ENCODE results near the gene PHF13. TPM values are rescaled to one million over a fixed set of nuclear protein-coding genes. Genes with fewer than 3 reads are reported as not detected.

PHF13 gene
- total and polyA plus RNA-seq, 9 of the 15 experiments (the other 6 are each of a cell fraction or from before 2014, with no cell fraction given) = 1.8 to 36.1 (median 11.7) TPM

DNA sequence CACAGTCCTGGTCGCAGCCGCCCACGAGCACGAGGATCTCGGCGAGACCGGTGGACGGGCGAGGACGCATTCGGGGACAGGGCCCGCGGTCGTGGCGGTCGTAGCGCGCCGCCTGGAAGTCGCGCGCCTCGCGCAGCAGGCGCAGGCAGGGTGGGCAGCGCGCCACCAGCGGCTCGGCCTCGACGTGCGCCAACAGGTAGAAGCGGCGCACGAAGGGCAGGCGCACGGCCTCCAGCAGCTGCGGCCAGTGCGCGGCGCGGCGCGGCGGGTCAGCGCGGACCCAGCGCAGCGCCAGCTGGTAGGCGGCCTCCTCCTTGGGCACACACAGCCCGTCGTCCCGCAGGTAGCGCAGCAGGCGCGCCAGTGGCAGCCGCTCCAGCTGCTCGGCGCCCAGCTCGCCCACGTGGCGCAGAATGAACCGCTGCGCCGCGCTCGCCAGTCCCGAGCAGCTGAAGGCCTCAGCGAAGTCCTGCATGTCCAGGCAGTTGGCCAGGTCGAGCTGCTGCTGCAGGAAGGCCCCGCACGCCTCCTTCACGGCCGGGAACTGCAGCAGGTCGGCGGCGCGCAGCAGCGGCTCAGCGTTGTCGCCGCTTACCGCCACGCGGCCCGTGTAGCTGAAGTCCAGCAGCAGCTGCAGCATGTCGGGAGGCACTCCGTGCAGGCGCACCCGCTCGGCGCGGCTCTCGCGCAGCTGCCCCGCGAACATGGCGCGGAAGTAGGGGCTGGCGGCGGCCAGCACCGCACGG lies 11.4 kb upstream of the PHF13 start (continued):
- TF ChIP-seq ZHX1 (conservative IDR thresholded peaks at IDR 0.05; ENCODE audit: low read length) (no peak), XRCC3 (IDR thresholded peaks at IDR 0.05) (no peak), PHF20 (IDR thresholded peaks at IDR 0.05; ENCODE audit: partially characterized antibody) (no peak), KLF1 (tag; IDR thresholded peaks at IDR 0.05) (no peak), COPS2 (conservative IDR thresholded peaks at IDR 0.05) (no peak), TEAD1 (CRISPR knock-in tag; IDR thresholded peaks at IDR 0.05) (no peak), ZNF57 (CRISPR knock-in tag; IDR thresholded peaks at IDR 0.05) (no peak), ZNF24 (IDR thresholded peaks at IDR 0.05) (0 out of 2 replicates have a peak, but pooled peaks have one; percentile 42), THRB (CRISPR knock-in tag; conservative IDR thresholded peaks at IDR 0.05) (no peak), ZNF280A (IDR thresholded peaks at IDR 0.05; ENCODE audit: low read depth, partially characterized antibody) (no peak), ELF2 (CRISPR knock-in tag; IDR thresholded peaks at IDR 0.05) (peak; percentile 77; the same call in 1 of the 2 replicates), FOXJ3 (CRISPR knock-in tag; IDR thresholded peaks at IDR 0.05) (no peak), RBM25 (IDR thresholded peaks at IDR 0.05; ENCODE audit: low read depth, low read length, severe bottlenecking) (no peak), SFPQ (IDR thresholded peaks at IDR 0.05; ENCODE audit: low read depth, low read length) (no peak)
- TF ChIP-seq, protein P1, sequence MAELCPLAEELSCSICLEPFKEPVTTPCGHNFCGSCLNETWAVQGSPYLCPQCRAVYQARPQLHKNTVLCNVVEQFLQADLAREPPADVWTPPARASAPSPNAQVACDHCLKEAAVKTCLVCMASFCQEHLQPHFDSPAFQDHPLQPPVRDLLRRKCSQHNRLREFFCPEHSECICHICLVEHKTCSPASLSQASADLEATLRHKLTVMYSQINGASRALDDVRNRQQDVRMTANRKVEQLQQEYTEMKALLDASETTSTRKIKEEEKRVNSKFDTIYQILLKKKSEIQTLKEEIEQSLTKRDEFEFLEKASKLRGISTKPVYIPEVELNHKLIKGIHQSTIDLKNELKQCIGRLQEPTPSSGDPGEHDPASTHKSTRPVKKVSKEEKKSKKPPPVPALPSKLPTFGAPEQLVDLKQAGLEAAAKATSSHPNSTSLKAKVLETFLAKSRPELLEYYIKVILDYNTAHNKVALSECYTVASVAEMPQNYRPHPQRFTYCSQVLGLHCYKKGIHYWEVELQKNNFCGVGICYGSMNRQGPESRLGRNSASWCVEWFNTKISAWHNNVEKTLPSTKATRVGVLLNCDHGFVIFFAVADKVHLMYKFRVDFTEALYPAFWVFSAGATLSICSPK (IDR thresholded peaks at IDR 0.05; ENCODE audit: borderline replicate concordance) = no peak
- TF ChIP-seq, protein P2, sequence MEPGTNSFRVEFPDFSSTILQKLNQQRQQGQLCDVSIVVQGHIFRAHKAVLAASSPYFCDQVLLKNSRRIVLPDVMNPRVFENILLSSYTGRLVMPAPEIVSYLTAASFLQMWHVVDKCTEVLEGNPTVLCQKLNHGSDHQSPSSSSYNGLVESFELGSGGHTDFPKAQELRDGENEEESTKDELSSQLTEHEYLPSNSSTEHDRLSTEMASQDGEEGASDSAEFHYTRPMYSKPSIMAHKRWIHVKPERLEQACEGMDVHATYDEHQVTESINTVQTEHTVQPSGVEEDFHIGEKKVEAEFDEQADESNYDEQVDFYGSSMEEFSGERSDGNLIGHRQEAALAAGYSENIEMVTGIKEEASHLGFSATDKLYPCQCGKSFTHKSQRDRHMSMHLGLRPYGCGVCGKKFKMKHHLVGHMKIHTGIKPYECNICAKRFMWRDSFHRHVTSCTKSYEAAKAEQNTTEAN (CRISPR knock-in tag; IDR thresholded peaks at IDR 0.05) = 0 out of 2 replicates have a peak, but pooled peaks have one; percentile 19

All from K562 (cell line).